ENCODE measurements around the gene ANKRD28.

DNA sequence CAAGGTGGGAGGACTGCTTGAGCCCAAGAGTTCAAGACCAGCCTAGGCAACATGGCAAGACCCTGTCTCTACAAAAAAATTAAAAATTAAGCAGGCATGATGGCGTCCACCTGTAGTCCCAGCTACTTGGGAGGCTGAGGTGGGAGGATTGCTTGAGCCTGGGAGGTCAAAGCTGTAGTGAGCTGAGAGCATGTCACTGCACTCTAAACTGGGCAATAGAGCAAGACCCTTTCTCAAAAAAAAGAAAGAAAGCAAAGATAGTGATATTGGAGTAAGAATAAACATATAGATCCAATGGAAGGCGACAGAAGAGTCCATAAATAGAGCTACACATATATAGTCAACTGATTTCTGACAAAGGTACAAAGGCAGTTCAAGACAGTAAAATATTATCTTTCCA is 21.3 kb upstream of the ANKRD28 start:
- TF ChIP-seq POLR2AphosphoS5 (IDR thresholded peaks at IDR 0.05; ENCODE audit: low read depth, low read length) (no peak), FOXP2 (optimal IDR thresholded peaks at IDR 0.05; ENCODE audit: borderline replicate concordance, extremely low read depth, extremely low read length, insufficient read depth) (no peak), TAF1 (IDR thresholded peaks at IDR 0.05; ENCODE audit: borderline replicate concordance, insufficient read depth, low read length) (no peak)
- TF ChIP-seq, protein P1, sequence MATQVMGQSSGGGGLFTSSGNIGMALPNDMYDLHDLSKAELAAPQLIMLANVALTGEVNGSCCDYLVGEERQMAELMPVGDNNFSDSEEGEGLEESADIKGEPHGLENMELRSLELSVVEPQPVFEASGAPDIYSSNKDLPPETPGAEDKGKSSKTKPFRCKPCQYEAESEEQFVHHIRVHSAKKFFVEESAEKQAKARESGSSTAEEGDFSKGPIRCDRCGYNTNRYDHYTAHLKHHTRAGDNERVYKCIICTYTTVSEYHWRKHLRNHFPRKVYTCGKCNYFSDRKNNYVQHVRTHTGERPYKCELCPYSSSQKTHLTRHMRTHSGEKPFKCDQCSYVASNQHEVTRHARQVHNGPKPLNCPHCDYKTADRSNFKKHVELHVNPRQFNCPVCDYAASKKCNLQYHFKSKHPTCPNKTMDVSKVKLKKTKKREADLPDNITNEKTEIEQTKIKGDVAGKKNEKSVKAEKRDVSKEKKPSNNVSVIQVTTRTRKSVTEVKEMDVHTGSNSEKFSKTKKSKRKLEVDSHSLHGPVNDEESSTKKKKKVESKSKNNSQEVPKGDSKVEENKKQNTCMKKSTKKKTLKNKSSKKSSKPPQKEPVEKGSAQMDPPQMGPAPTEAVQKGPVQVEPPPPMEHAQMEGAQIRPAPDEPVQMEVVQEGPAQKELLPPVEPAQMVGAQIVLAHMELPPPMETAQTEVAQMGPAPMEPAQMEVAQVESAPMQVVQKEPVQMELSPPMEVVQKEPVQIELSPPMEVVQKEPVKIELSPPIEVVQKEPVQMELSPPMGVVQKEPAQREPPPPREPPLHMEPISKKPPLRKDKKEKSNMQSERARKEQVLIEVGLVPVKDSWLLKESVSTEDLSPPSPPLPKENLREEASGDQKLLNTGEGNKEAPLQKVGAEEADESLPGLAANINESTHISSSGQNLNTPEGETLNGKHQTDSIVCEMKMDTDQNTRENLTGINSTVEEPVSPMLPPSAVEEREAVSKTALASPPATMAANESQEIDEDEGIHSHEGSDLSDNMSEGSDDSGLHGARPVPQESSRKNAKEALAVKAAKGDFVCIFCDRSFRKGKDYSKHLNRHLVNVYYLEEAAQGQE (IDR thresholded peaks at IDR 0.05; ENCODE audit: insufficient read depth in 1 of 2, low read depth in 2 of 2, low read length in 2 of 2), result no peak
